ENCODE results near the gene AMER3.

DNA sequence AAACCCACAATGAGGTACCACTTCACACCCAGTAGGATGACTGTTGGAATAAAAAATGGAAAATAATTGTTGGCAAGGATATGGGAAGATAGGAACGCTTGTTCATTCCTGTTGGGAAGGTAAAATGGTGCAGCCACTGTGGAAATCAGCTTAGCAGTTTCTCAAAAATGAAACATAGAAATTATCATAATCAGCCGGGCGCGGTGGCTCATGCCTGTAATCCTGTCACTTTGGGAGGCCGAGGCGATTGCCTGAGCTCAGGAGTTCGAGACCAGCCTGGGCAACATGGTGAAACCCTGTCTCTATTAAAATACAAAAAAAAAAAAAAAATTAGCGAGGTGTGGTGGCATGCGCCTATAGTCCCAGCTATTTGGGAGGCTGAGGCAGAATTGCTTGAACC is 23.4 kb downstream of the AMER3 start:
- no peak for TF ChIP-seq POLR2A (IDR thresholded peaks at IDR 0.05)
- TF ChIP-seq CTCF (IDR thresholded peaks at IDR 0.05), result no peak
- TF ChIP-seq EP300 (IDR thresholded peaks at IDR 0.05), result no peak
